ENCODE data around the gene LOXHD1. TPM values are rescaled to one million over a fixed set of nuclear protein-coding genes. Genes with fewer than 3 reads are reported as not detected.

The LOXHD1 gene
- total RNA-seq, 4 donors from 2014 or later: 0.33 to 3.2 (median 0.65) TPM

DNA sequence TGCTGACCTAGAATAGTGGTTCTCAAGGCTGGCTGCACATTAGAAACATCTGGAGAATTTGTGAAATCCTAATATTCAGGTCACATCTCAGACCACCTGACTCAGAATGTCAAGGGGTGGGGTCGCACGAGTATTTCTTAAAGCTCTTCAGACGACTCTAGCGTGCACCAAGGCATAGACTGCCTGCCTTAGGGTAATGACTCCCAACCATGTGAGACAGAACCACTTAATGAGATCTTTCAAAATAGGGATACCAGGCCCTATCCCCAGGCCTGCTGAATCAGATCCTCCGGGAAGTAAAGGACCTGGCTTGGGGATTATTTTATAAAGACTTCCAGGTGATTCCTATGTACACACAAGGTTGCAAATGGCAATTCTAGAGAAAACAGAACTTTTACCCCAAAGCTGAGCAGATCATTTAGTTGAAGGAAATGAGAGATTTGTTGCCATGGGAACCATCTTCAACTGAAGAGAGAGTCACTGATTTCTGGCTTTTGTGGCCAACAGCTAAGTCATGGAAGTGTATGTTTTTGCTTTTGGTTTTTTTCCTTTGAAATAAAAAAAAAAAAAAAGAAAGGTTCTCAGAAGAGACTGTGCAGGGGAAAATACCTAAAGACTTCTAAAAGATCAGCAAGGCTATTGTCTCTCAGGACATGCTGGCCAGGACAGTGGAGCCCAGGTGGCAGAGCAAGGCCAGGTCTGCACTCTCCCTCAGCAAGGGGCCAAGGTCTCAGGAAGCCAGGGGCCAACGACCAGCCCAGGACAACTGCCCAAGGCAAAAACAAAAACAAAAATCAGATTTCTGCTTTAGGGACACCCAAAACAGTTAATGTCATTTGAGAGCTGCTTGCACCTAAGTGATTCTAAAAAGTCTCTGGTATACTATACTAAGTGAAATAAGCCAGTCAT is 15.3 kb upstream of the LOXHD1 start:
- TF ChIP-seq, protein P1, sequence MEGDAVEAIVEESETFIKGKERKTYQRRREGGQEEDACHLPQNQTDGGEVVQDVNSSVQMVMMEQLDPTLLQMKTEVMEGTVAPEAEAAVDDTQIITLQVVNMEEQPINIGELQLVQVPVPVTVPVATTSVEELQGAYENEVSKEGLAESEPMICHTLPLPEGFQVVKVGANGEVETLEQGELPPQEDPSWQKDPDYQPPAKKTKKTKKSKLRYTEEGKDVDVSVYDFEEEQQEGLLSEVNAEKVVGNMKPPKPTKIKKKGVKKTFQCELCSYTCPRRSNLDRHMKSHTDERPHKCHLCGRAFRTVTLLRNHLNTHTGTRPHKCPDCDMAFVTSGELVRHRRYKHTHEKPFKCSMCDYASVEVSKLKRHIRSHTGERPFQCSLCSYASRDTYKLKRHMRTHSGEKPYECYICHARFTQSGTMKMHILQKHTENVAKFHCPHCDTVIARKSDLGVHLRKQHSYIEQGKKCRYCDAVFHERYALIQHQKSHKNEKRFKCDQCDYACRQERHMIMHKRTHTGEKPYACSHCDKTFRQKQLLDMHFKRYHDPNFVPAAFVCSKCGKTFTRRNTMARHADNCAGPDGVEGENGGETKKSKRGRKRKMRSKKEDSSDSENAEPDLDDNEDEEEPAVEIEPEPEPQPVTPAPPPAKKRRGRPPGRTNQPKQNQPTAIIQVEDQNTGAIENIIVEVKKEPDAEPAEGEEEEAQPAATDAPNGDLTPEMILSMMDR (IDR thresholded peaks at IDR 0.05; ENCODE audit: low read depth): no peak

DNA sequence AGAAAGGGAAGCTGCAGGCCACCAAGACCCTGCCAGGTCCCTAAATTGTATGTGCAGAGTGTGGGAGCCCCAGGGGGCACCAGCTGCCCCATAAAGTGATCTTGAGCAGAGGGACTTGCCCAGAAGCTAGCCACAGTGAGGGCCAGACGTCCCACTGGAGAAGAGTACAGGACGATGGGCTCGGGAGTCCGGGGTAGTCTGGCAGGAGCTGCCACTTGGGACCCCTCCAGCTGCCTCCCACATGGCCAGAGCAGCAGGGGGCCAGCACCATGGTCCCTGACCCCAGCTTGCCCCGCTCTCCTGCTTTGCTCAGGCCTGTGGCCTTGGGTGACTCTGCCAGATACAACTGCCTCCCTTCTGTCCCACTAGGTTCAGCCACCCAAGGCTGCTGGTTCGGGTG is 11.7 kb upstream of the LOXHD1 start:
- TF ChIP-seq, protein P1 (IDR thresholded peaks at IDR 0.05; ENCODE audit: low read depth): no peak

DNA sequence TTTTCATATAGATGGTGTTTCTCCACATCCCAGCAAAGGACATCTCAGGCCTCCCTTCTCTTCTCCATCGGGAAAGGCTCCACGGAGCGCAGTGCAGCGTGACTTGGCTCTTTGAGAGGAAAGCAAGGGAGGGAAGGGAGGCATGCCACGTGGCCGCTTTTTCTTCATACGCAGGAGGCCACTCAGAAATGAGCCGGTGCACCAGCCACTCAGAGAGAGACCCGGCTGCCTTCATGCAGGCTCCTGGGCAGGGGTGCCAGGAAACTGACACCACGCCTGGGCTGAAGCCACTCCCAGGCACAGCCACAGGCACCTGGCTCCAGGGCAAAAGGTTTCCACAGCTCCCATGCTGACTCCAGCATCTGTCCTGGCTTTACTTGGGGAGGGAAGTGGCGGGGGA is 11.1 kb upstream of the LOXHD1 start:
- TF ChIP-seq, protein P1 (IDR thresholded peaks at IDR 0.05; ENCODE audit: low read depth): no peak

DNA sequence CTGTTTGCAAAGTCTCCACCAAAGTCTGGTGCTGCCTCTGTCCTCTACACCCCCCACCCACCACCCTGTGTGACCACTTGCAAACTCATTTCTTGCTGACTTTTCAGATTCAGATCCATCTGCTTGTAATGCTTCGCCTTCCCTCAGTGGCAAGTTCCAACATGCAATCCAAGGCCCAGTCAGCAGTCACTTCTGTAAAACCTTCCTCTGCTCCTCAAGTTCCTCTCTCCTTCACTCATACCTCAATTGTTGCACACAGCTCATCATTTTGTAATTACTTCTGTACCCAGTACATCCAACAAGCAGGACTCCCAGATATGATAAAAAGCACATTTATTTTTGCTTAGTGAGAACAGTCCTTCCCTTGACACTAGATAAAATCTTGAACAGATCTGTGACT is 6.5 kb upstream of the LOXHD1 start:
- TF ChIP-seq, protein P1 (IDR thresholded peaks at IDR 0.05; ENCODE audit: low read depth): no peak

DNA sequence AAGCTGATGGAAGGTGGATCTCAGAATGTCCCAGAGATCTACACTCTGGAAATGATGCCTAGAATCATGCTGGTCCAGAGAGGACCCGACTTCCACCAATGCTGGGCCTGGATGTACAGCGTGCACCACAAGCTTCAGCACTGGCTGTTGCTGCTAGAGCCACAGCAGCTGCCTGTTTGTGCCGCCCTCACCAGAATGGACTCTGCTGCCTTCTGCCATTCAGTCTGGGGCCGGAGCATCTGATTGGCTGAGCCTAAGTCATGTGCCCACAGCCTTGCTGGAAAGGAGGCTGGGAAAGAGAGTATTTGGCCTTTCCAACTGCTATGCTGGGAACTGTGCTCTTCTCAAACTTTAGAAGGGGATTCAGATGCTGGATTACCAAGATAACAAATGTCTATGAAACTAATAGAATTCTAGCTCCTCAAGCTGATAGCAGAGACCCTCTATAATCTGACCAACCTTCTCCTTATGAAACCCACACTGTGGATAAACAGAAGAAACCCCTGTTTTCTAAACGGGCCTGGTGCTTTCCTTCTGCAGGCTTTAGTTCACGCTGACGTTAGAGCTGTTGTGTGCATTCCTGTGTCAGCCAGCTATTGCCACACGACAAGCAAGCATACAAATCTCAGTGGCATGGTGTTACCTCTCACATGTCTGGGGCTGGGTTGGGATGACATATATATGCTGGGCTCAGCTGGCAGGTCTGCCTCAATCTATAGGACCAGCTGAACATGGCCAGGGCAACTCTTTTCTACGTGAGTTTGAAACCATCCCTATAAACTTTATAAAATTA is 4.1 kb upstream of the LOXHD1 start:
- TF ChIP-seq, protein P1 (IDR thresholded peaks at IDR 0.05; ENCODE audit: low read depth): no peak

DNA sequence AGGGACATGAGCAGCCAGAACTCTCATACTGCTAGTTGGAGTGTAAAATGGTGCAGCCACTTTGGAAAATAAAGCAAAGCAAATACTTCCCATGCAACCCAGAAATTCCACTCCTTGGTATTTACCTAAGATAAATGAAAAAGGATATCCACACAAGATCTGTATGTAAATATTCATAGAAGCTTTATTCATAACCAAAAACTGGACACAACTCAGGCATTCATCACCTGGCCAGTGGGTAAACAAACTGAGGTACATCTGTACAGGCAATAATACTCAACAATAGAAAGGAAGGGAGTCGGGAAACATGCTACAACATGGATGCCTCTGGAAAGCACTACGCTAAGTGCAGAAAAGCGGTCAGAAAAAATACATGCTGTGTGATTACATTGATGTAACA is 2.5 kb upstream of the LOXHD1 start:
- TF ChIP-seq, protein P1 (IDR thresholded peaks at IDR 0.05; ENCODE audit: low read depth): no peak
